K562 (cell line): Measurements from ENCODE around the gene FGF12. TPM values are rescaled to one million over a fixed set of nuclear protein-coding genes. Genes with fewer than 3 reads are reported as not detected.

Experiments
- ATAC-seq: fragments of 200-7000 bp; cut with Tn5 transposase; 3 replicates; pipeline ENCODE4 v1.9.1; 2020; ENCODE audit warnings: moderate library complexity
- BruUV-seq: library from RNA; stranded (reverse); fragments of 400-500 nt; replicated peaks from 2 replicates; lab custom pipeline; 2021; lab: Mats Ljungman, UMichigan
- CTCF ChIA-PET: fragments of 300-600 bp; formaldehyde crosslinking; extraction: SDS; loops from one replicate; lab custom pipeline; 2021; ENCODE audit warnings: low intra/inter-chr PET ratio; lab: Yijun Ruan, JAX
- POLR2A ChIA-PET: fragments of 300-600, 350-650 bp; sonication (Branson Sonifier 250); formaldehyde crosslinking; extraction: SDS; loops from one replicate; lab custom pipeline; 2021; ENCODE audit warnings: antibody characterized with exemption, inconsistent platforms; lab: Yijun Ruan, JAX
- DNase-seq, 4 experiments: peaks; one replicate each; pipeline versions ENCODE4 v3.0.0 to v3.0.0-alpha.2; 2011 to 2018; ENCODE audit warnings: low spot score in 3 of 4, mixed read lengths in 3 of 4; ENCODE audit errors: extremely low read depth in 1 of 4
- FAIRE-seq: peaks from 2 replicates; lab custom pipeline; 2011; peaks lifted over from hg19 to GRCh38; lab: Jason Lieb, UNC
- H2AFZ ChIP-seq: 2 replicates; pipeline ENCODE4 v1.6.0; 2011; ENCODE audit warnings: low read depth, low read length, control low read depth, inconsistent platforms
- H3K27ac ChIP-seq: fragments of 200-600 bp; 3 replicates; pipeline ENCODE4 v1.8.0; 2011; ENCODE audit warnings: low read depth, mild to moderate bottlenecking, control low read depth, inconsistent platforms, low read length, moderate library complexity, mixed read lengths; ENCODE audit errors: extremely low read depth
- H3K27me3 ChIP-seq, 2 experiments: fragments of 300-600 bp in 1 of 2; 2 replicates in 1 of 2; 3 replicates in 1 of 2; pipeline versions ENCODE4 v1.6.0 to v1.8.0; 2011; ENCODE audit warnings: inconsistent platforms in 2 of 2, low read length in 2 of 2, mild to moderate bottlenecking in 1 of 2, mixed read lengths in 1 of 2, moderate library complexity in 1 of 2; ENCODE audit not compliant: control insufficient read depth in 2 of 2, insufficient read depth in 2 of 2
- H3K36me3 ChIP-seq: fragments of 300-600 bp; 3 replicates; pipeline ENCODE4 v1.8.0; 2011; ENCODE audit warnings: mild to moderate bottlenecking, low read length, inconsistent platforms; ENCODE audit not compliant: control insufficient read depth, insufficient read depth
- H3K4me1 ChIP-seq, 2 experiments: fragments of 200-600 bp in 1 of 2; replicated peaks in 1 of 2; 2 replicates in 1 of 2; 3 replicates in 1 of 2; pipeline versions ENCODE4 v1.5.1 to v1.8.0; 2011; ENCODE audit warnings: inconsistent platforms in 2 of 2, low read length in 2 of 2, mild to moderate bottlenecking in 1 of 2, mixed read lengths in 1 of 2, moderate library complexity in 1 of 2; ENCODE audit not compliant: control insufficient read depth in 2 of 2, insufficient read depth in 2 of 2
- H3K4me2 ChIP-seq: 2 replicates; pipeline ENCODE4 v1.6.1; 2011; ENCODE audit warnings: low read length, control low read depth, inconsistent platforms, mixed read lengths; ENCODE audit not compliant: insufficient read depth
- H3K4me3 ChIP-seq: fragments of 200-600 bp; sonication (generic), shearing (Covaris generic); 2 replicates; pipeline ENCODE4 v1.5.1; 2016; ENCODE audit warnings: control low read depth, inconsistent platforms
- H3K79me2 ChIP-seq: fragments of 200-600 bp; 3 replicates; pipeline ENCODE4 v1.8.0; 2011; ENCODE audit warnings: low read length, inconsistent platforms; ENCODE audit not compliant: control insufficient read depth, insufficient read depth
- H3K9ac ChIP-seq, 2 experiments: 2 replicates each; pipeline versions ENCODE4 v1.6.0 to v1.6.1; 2011; ENCODE audit warnings: low read depth in 2 of 2, low read length in 2 of 2, control low read depth in 1 of 2, inconsistent platforms in 1 of 2, mild to moderate bottlenecking in 1 of 2, mixed read lengths in 1 of 2; ENCODE audit not compliant: insufficient read depth in 1 of 2
- H3K9me1 ChIP-seq: one replicate; pipeline ENCODE4 v1.6.0; 2011; ENCODE audit warnings: inconsistent platforms, mild to moderate bottlenecking, low read length, moderate library complexity; ENCODE audit not compliant: control insufficient read depth, insufficient read depth
- H3K9me3 ChIP-seq: replicated peaks from 2 replicates; pipeline ENCODE4 v1.5.1; 2011; ENCODE audit warnings: low read depth, low read length, inconsistent platforms; ENCODE audit not compliant: control insufficient read depth, insufficient read depth
- H4K20me1 ChIP-seq: replicated peaks from 2 replicates; pipeline ENCODE4 v1.6.1; 2011; ENCODE audit warnings: low read length, inconsistent platforms, mixed read lengths; ENCODE audit not compliant: control insufficient read depth, insufficient read depth
- CHAMP1 ChIP-seq: fragments of 450-650 bp; IDR thresholded peaks from 2 replicates; pipeline ENCODE4 v1.6.1; 2016; ENCODE audit warnings: mild to moderate bottlenecking
- FOXJ2 ChIP-seq: fragments of 200-800 bp; sonication (Bioruptor generic); IDR thresholded peaks from 2 replicates; pipeline ENCODE4 v1.6.1; 2016; ENCODE audit warnings: missing genetic modification characterization, missing compliant biosample characterization
- MCM7 ChIP-seq, 2 experiments: fragments of 450-650 bp; IDR thresholded peaks; 2 replicates each; pipeline ENCODE4 v1.6.1; 2016 to 2018
- MIER1 ChIP-seq: fragments of 450-650 bp; IDR thresholded peaks from 2 replicates; pipeline ENCODE4 v1.6.1; 2016; ENCODE audit warnings: antibody characterized with exemption, mild to moderate bottlenecking, low read depth
- SREBF2 ChIP-seq: sonication (generic); formaldehyde crosslinking; IDR thresholded peaks from 2 replicates; pipeline ENCODE4 v1.4.0; 2020; ENCODE audit warnings: mild to moderate bottlenecking, missing genetic modification reagents
- SRSF1 ChIP-seq: fragments of 200-400 bp; formaldehyde crosslinking; IDR thresholded peaks from 2 replicates; pipeline ENCODE4 v1.6.1; 2017; ENCODE audit warnings: mild to moderate bottlenecking, low read depth, low read length, moderate library complexity
- ZNF75A ChIP-seq: fragments of 450-650 bp; formaldehyde crosslinking; IDR thresholded peaks from 2 replicates; pipeline ENCODE4 v1.4.0; 2020; ENCODE audit warnings: mild to moderate bottlenecking
- WGBS: fragments of 100-300 bp; shearing (Covaris generic); methylation state at CpG from one replicate; pipeline ENCODE4 v1.1.6; 2016; ENCODE audit warnings: low coverage, mixed read lengths; ENCODE audit not compliant: insufficient coverage; ENCODE audit errors: missing lambda C conversion rate; 5-methylcytosine and 5-hydroxymethylcytosine counted together
- in situ Hi-C: fragments of 300-500 bp; cut with MboI; formaldehyde crosslinking; loops from 4 replicates; pipeline ENCODE4 v1.15.0; 2018; ENCODE audit warnings: inconsistent platforms, mixed read lengths
- intact Hi-C: fragments of 100-400 bp; cut with micrococcal nuclease; formaldehyde crosslinking; loops from 2 replicates; pipeline ENCODE4 v1.14.2; 2022
- polyA plus RNA-seq, 8 experiments: library from polyadenylated mRNA; depleted of rRNA in 4 of 8; stranded (reverse) in 5 of 8; unstranded in 3 of 8; fragments of >200 nt; fragmentation: Nextera tagmentation in 2 of 8; fragmentation: Illumina TruSeq in 1 of 8; extraction: Ambion mirVana in 2 of 8; extraction: Trizol in 1 of 8; gene quantifications; 2 replicates each; pipeline versions ENCODE4 v1.2.1 to v1.2.3, GENCODE V29; 2011 to 2014; ENCODE audit warnings: inconsistent platforms in 1 of 8, missing spikeins in 1 of 8
- total RNA-seq, 7 experiments: library from RNA; depleted of rRNA in 6 of 7; stranded (reverse); fragments of >200 nt in 6 of 7; fragmentation: Illumina TruSeq in 2 of 7; extraction: Trizol in 2 of 7; gene quantifications; 2 replicates each; pipeline versions ENCODE4 v1.2.1 to v1.2.3, GENCODE V29; 2011 to 2021; ENCODE audit warnings: low replicate concordance in 1 of 7
- TF ChIP-seq, protein P1 (sequence below): fragments of 250-450 bp; sonication (Bioruptor Pico); IDR thresholded peaks from 2 replicates; pipeline ENCODE4 v1.8.0; 2021; ENCODE audit warnings: borderline replicate concordance, mild to moderate bottlenecking, moderate library complexity; ENCODE audit not compliant: poor library complexity, severe bottlenecking
- TF ChIP-seq, protein P2 (sequence below), 2 experiments: fragments of 450-650 bp; IDR thresholded peaks; 2 replicates each; pipeline ENCODE4 v1.6.1; 2016; ENCODE audit warnings: mild to moderate bottlenecking in 2 of 2, borderline replicate concordance in 1 of 2, low read depth in 1 of 2, moderate library complexity in 1 of 2

Gene FGF12
- total and polyA plus RNA-seq, 9 of the 15 experiments (the other 6 are each of a cell fraction or from before 2014, with no cell fraction given) = not detected

DNA sequence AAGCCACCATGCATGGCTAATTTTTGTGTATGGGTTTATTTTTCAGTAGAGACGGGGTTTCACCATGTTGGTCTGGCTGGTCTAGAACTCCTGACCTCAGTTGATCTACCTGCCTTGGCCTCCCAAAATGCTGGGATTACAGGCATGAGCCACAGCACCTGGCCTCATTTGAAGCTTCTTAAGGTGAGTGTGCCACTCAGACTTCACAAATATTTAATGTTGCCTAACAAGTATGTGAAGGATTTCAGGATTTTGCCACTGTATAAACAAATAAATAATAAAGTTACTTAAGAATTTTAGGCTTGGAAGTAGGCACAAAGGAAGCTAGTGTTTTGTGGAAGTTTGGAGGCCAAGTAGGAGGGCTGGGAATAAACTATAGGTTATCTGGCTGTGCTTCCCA is 73.5 kb downstream of the FGF12 start:
- no peaks in the 10 kb centered on the region for H3K27me3 ChIP-seq
- POLR2A ChIA-PET = no interaction called here
- H3K79me2 ChIP-seq = no peaks in the 10 kb centered on the region
- BruUV-seq = no TSS peak
- FAIRE-seq = no peak
- no peak overlapping the region for H3K9ac ChIP-seq
- intact Hi-C loops = no loop called here
- CTCF ChIA-PET = no interaction called here
- H2AFZ ChIP-seq = no peak overlapping the region
- no peaks in the 10 kb centered on the region for H3K9me3 ChIP-seq
- H3K4me3 ChIP-seq = no peak overlapping the region
- 0% methylated on average over 1 of the region's 1 CpG for WGBS
- H4K20me1 ChIP-seq = no peaks in the 10 kb centered on the region
- H3K4me2 ChIP-seq = no peak overlapping the region
- ATAC-seq = no peak
- no peaks in the 10 kb centered on the region for H3K4me1 ChIP-seq
- in situ Hi-C loops = no loop called here
- no peak for DNase-seq
- H3K36me3 ChIP-seq = no peaks in the 10 kb centered on the region
- H3K9me1 ChIP-seq = no peaks in the 10 kb centered on the region
- H3K27ac ChIP-seq = no peak overlapping the region
- TF ChIP-seq CHAMP1 = no peak
- TF ChIP-seq MCM7 (IDR thresholded peaks at IDR 0.05) = no peak
- no peak for TF ChIP-seq FOXJ2
- no peak for TF ChIP-seq MIER1
- TF ChIP-seq ZNF75A (CRISPR knock-in tag) = no peak
- no peak for TF ChIP-seq SREBF2 (CRISPR knock-in tag)
- TF ChIP-seq, protein P1, sequence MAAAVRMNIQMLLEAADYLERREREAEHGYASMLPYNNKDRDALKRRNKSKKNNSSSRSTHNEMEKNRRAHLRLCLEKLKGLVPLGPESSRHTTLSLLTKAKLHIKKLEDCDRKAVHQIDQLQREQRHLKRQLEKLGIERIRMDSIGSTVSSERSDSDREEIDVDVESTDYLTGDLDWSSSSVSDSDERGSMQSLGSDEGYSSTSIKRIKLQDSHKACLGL = no peak
- no peak for TF ChIP-seq SRSF1
- TF ChIP-seq, protein P2, sequence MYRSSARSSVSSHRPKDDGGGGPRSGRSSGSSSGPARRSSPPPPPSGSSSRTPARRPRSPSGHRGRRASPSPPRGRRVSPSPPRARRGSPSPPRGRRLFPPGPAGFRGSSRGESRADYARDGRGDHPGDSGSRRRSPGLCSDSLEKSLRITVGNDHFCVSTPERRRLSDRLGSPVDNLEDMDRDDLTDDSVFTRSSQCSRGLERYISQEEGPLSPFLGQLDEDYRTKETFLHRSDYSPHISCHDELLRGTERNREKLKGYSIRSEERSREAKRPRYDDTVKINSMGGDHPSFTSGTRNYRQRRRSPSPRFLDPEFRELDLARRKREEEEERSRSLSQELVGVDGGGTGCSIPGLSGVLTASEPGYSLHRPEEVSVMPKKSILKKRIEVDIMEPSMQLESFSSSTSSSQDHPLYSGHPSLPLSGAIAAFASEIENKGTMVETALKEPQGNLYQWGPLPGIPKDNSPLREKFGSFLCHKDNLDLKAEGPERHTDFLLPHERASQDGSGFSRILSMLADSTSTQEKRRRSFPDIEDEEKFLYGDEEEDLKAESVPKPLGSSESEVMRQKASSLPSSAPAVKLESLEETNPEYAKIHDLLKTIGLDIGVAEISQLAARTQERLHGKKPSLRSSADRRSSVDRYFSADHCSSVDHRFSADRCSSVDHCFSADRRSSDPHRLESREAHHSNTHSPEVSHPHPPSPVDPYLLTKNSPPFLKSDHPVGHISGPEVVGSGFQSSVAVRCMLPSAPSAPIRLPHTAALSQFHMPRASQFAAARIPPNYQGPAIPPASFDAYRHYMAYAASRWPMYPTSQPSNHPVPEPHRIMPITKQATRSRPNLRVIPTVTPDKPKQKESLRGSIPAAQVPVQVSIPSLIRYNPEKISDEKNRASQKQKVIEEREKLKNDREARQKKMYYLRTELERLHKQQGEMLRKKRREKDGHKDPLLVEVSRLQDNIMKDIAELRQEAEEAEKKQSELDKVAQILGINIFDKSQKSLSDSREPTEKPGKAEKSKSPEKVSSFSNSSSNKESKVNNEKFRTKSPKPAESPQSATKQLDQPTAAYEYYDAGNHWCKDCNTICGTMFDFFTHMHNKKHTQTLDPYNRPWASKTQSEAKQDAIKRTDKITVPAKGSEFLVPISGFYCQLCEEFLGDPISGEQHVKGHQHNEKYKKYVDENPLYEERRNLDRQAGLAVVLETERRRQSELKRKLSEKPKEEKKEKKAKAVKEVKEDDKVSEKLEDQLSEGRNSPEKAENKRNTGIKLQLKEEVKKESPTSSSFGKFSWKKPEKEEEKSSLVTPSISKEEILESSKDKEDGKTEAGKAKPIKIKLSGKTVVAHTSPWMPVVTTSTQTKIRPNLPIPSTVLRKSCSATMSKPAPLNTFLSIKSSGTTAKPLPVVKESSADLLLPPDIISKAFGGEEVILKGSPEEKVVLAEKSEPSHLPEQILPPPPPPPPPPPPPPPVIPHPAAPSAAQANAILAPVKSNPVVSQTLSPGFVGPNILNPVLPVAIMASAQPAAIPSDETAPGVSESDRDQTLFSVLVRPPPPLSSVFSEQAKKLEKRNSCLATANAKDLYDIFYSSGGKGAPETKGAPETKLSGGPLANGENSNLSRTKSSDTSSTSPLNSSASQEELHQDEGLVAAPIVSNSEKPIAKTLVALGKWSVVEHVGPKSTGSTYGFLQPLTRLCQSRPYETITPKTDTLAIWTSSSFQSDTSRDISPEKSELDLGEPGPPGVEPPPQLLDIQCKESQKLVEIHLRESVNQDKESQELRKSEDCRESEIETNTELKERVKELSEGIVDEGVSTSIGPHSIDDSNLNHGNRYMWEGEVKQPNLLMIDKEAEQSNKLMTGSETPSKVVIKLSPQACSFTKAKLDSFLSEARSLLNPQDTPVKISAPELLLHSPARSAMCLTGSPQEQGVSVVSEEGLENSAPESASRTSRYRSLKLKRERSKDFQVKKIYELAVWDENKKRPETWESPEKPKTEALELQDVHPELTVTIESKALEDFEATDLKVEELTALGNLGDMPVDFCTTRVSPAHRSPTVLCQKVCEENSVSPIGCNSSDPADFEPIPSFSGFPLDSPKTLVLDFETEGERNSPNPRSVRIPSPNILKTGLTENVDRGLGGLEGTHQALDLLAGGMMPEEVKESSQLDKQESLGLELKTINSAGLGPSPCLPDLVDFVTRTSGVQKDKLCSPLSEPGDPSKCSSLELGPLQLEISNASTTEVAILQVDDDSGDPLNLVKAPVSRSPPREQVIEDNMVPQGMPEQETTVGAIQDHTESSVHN (IDR thresholded peaks at IDR 0.05; ENCODE audit: borderline replicate concordance in 1 of 2, low read depth in 1 of 2) = no peak
